ENCODE results near the gene ARPC1B.

DNA sequence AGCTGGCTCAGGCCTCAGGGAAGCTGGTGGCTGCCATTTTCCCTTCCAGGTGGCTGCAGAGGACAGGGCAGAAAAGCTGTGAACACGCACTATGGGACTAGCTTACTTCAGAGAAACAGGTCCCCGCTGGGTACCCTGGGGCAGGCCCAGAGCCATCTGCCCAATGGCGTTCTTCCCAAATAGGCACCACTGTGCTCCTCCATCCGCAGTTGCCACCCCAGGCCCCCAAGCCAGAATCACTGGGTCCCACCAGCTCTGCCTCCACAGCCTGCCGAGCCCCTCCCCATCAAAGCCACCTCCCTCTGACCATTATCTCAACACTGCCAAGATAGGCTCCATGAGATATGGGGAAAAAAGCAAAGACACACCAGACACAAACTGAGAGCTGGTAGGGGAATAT is 45.7 kb downstream of the ARPC1B start:
- TF ChIP-seq, protein P1, sequence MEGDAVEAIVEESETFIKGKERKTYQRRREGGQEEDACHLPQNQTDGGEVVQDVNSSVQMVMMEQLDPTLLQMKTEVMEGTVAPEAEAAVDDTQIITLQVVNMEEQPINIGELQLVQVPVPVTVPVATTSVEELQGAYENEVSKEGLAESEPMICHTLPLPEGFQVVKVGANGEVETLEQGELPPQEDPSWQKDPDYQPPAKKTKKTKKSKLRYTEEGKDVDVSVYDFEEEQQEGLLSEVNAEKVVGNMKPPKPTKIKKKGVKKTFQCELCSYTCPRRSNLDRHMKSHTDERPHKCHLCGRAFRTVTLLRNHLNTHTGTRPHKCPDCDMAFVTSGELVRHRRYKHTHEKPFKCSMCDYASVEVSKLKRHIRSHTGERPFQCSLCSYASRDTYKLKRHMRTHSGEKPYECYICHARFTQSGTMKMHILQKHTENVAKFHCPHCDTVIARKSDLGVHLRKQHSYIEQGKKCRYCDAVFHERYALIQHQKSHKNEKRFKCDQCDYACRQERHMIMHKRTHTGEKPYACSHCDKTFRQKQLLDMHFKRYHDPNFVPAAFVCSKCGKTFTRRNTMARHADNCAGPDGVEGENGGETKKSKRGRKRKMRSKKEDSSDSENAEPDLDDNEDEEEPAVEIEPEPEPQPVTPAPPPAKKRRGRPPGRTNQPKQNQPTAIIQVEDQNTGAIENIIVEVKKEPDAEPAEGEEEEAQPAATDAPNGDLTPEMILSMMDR (conservative IDR thresholded peaks at IDR 0.05; ENCODE audit: low read depth in 2 of 2) = no peak
- TF ChIP-seq, protein P2, sequence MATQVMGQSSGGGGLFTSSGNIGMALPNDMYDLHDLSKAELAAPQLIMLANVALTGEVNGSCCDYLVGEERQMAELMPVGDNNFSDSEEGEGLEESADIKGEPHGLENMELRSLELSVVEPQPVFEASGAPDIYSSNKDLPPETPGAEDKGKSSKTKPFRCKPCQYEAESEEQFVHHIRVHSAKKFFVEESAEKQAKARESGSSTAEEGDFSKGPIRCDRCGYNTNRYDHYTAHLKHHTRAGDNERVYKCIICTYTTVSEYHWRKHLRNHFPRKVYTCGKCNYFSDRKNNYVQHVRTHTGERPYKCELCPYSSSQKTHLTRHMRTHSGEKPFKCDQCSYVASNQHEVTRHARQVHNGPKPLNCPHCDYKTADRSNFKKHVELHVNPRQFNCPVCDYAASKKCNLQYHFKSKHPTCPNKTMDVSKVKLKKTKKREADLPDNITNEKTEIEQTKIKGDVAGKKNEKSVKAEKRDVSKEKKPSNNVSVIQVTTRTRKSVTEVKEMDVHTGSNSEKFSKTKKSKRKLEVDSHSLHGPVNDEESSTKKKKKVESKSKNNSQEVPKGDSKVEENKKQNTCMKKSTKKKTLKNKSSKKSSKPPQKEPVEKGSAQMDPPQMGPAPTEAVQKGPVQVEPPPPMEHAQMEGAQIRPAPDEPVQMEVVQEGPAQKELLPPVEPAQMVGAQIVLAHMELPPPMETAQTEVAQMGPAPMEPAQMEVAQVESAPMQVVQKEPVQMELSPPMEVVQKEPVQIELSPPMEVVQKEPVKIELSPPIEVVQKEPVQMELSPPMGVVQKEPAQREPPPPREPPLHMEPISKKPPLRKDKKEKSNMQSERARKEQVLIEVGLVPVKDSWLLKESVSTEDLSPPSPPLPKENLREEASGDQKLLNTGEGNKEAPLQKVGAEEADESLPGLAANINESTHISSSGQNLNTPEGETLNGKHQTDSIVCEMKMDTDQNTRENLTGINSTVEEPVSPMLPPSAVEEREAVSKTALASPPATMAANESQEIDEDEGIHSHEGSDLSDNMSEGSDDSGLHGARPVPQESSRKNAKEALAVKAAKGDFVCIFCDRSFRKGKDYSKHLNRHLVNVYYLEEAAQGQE (IDR thresholded peaks at IDR 0.05; ENCODE audit: unreplicated experiment) = no peak
- no peak for TF ChIP-seq EZH2phosphoT487 (IDR thresholded peaks at IDR 0.05; ENCODE audit: unreplicated experiment)
- no peak for TF ChIP-seq EZH2 (IDR thresholded peaks at IDR 0.05; ENCODE audit: low read depth, unreplicated experiment)
- TF ChIP-seq NANOG (IDR thresholded peaks at IDR 0.05; ENCODE audit: borderline replicate concordance) = no peak
- TF ChIP-seq JUNB (IDR thresholded peaks at IDR 0.05; ENCODE audit: unreplicated experiment) = no peak
- 0 out of 2 replicates have a peak, but pooled peaks have one; percentile 17 for TF ChIP-seq POLR2AphosphoS5 (IDR thresholded peaks at IDR 0.05; ENCODE audit: low read depth)
- no peak for TF ChIP-seq STAT1 (IDR thresholded peaks at IDR 0.05; ENCODE audit: unreplicated experiment)

Measured in GM23338 (cell line).